Neural crest cell (in vitro differentiated cells): ENCODE results near the gene NAPA. TPM values are rescaled to one million over a fixed set of nuclear protein-coding genes. Genes with fewer than 3 reads are reported as not detected.
A peak's percentile ranks its signal among the peaks of the same experiment; 100 is the strongest.

ENCODE experiments used
- DNase-seq: peaks from one replicate; pipeline ENCODE4 v3.0.0; 2021; ENCODE audit warnings: low read depth, mixed read lengths, low spot score
- H3K27ac Mint-ChIP-seq: one replicate; pipeline ENCODE4 v1.8.0; 2021; ENCODE audit warnings: mild to moderate bottlenecking, mixed read lengths; ENCODE audit not compliant: unreplicated experiment
- H3K27me3 Mint-ChIP-seq: 2 replicates; pipeline ENCODE4 v1.8.0; 2021; ENCODE audit warnings: low read depth, mild to moderate bottlenecking, mixed read lengths
- H3K36me3 Mint-ChIP-seq: 2 replicates; pipeline ENCODE4 v1.8.0; 2021; ENCODE audit warnings: low read depth, mild to moderate bottlenecking, mixed read lengths
- H3K4me1 Mint-ChIP-seq: 2 replicates; pipeline ENCODE4 v1.8.0; 2021; ENCODE audit warnings: mixed read lengths
- H3K4me3 Mint-ChIP-seq: one replicate; pipeline ENCODE4 v1.8.0; 2021; ENCODE audit warnings: mild to moderate bottlenecking, mixed read lengths
- H3K9me3 Mint-ChIP-seq: 2 replicates; pipeline ENCODE4 v1.8.0; 2021; ENCODE audit warnings: mixed read lengths
- CTCF ChIP-seq: fragments of 200-600 bp; sonication (generic); conservative IDR thresholded peaks from 2 replicates; pipeline ENCODE4 v1.5.0; 2021; ENCODE audit warnings: antibody characterized with exemption, mild to moderate bottlenecking
- total RNA-seq: library from RNA; stranded (reverse); gene quantifications from 2 replicates; pipeline ENCODE4 v1.2.1, GENCODE V29; 2021

The NAPA gene
- total RNA-seq, 1 donor from 2014 or later = 67.2 TPM

GRCh38 chr19:47511128-47511517, 3.7 kb downstream of the NAPA start:
- Mint-ChIP-seq H3K4me3 (peak overlapping the region; percentile 27), H3K4me1 (peaks cover 33% of the 10 kb centered on the region), H3K36me3 (no peaks in the 10 kb centered on the region), H3K9me3 (no peaks in the 10 kb centered on the region), H3K27ac (no peak overlapping the region), H3K27me3 (no peaks in the 10 kb centered on the region)
- no peak for DNase-seq
- no peak for TF ChIP-seq CTCF

DNA sequence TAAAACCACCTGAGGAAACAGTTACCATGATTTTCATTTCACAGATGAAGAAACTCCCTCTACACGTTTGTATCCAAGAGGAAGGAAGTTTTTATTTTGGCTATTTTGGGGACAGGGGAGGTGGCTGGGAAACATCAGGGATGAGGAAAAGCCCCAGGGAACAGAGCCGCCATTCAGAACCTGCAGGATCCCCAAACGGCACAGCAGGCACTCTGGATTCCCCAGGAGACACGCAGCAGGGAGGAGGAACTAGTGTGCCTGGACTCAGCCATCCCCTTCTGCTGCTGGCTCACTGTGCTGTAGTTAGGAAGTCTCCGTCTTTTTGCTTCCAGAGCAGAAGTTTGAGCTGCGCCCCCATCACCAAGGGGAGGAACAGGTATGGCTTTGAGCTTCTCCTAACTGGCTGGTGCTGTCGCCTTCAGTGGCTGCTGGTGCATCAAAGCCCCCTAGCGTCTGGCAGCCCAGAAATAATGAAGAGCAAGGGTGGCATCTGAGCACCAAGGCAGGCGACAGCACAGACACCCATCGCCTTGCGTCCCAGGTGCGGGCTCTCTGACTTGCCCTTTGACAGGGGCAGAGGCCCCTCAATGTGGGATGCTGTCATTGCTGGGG, 4.2 kb downstream of the NAPA start:
- H3K27ac Mint-ChIP-seq = peak overlapping the region; percentile 27
- peaks cover 31% of the 10 kb centered on the region for H3K4me1 Mint-ChIP-seq
- no peak for TF ChIP-seq CTCF
- H3K4me3 Mint-ChIP-seq = peak overlapping the region; percentile 27
- DNase-seq = no peak
- no peaks in the 10 kb centered on the region for H3K27me3 Mint-ChIP-seq
- no peaks in the 10 kb centered on the region for H3K9me3 Mint-ChIP-seq
- H3K36me3 Mint-ChIP-seq = no peaks in the 10 kb centered on the region

DNA sequence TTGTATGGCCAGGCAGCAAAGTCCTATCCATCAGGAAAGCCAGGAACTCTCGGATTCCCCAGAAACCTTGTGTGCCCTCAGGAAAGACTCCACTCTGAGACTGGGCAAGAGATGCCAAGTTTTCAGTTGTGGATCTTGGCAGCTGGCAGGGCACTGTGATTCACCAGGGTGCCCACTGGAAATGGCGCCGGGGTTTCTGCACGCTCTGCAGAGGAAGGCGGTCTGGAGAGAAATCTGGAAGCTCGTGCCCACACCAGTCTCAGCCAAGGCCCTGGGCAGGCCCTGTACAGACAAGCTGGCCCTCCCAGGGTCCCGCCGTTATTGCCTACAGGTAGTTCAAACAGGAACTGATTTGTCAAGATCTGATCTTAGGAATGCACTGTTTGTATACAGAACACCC, 4.9 kb downstream of the NAPA start:
- TF ChIP-seq CTCF = no peak
- Mint-ChIP-seq H3K4me1 (peaks cover 27% of the 10 kb centered on the region), H3K4me3 (peak overlapping the region; percentile 22), H3K9me3 (no peaks in the 10 kb centered on the region), H3K27me3 (no peaks in the 10 kb centered on the region), H3K36me3 (no peaks in the 10 kb centered on the region), H3K27ac (no peak overlapping the region)
- no peak for DNase-seq

GRCh38 chr19:47509170-47509847, 5.6 kb downstream of the NAPA start:
- no peaks in the 10 kb centered on the region for H3K27me3 Mint-ChIP-seq
- no peak overlapping the region for H3K27ac Mint-ChIP-seq
- no peak for DNase-seq
- H3K4me3 Mint-ChIP-seq = peak overlapping the region; percentile 56
- TF ChIP-seq CTCF = no peak
- no peaks in the 10 kb centered on the region for H3K9me3 Mint-ChIP-seq
- peaks cover 20% of the 10 kb centered on the region for H3K4me1 Mint-ChIP-seq
- H3K36me3 Mint-ChIP-seq = no peaks in the 10 kb centered on the region

DNA sequence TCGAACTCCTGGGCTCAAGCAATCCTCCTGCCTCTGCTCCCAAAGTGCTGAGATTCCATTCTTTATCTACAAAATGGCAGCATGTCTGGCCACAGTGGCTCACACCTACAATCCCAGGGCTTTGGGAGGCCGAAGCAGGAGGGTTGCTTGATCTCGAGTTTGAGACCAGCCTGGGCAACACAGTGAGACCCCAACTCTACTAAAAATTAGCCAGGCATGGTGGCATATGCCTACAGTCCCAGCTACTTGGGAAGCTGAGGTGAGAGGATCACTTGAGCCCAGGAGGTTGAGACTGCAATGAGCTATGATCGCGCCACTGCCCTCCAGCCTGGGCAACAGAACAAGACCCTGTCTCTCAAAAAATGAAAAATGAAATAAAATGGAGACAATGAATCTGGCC, 6.1 kb downstream of the NAPA start:
- H3K4me1 Mint-ChIP-seq = peaks cover 14% of the 10 kb centered on the region
- no peak for TF ChIP-seq CTCF
- peak overlapping the region; percentile 56 for H3K4me3 Mint-ChIP-seq
- no peak overlapping the region for H3K27ac Mint-ChIP-seq
- no peaks in the 10 kb centered on the region for H3K27me3 Mint-ChIP-seq
- DNase-seq = no peak
- no peaks in the 10 kb centered on the region for H3K9me3 Mint-ChIP-seq
- no peaks in the 10 kb centered on the region for H3K36me3 Mint-ChIP-seq
